Activated CD4-positive, alpha-beta T cell treated with anti-CD3 and anti-CD28 coated beads, Interleukin-2, amount 10 ng/mL, durations not matched to agents 7 days and 5 days (primary cell): Measurements from ENCODE around the gene PHC2. TPM values are rescaled to one million over a fixed set of nuclear protein-coding genes. Genes with fewer than 3 reads are reported as not detected.

Experiments used
- CTCF ChIA-PET: fragments of 350-600 bp; sonication (Branson Sonifier 250); formaldehyde crosslinking; loops from one replicate; lab custom pipeline; 2021; ENCODE audit warnings: antibody characterized with exemption; lab: Charles Lee
- POLR2A ChIA-PET: fragments of 350-600 bp; sonication (Branson Sonifier 250); formaldehyde crosslinking; loops from one replicate; lab custom pipeline; 2021; ENCODE audit warnings: antibody characterized with exemption; lab: Charles Lee
- DNase-seq: peaks from one replicate; pipeline ENCODE4 v3.0.0-alpha.2; 2020
- H3K27ac Mint-ChIP-seq: one replicate; pipeline ENCODE4 v1.8.0; 2021; ENCODE audit warnings: mild to moderate bottlenecking, moderate library complexity, mixed read lengths
- H3K27me3 Mint-ChIP-seq: one replicate; pipeline ENCODE4 v1.8.0; 2021; ENCODE audit warnings: mixed read lengths
- H3K36me3 Mint-ChIP-seq: one replicate; pipeline ENCODE4 v1.8.0; 2021; ENCODE audit warnings: low read depth, mixed read lengths
- H3K4me1 Mint-ChIP-seq: one replicate; pipeline ENCODE4 v1.8.0; 2021; ENCODE audit warnings: mixed read lengths
- H3K4me3 Mint-ChIP-seq: one replicate; pipeline ENCODE4 v1.8.0; 2021; ENCODE audit warnings: mild to moderate bottlenecking, moderate library complexity, mixed read lengths
- H3K9me3 Mint-ChIP-seq: one replicate; pipeline ENCODE4 v1.8.0; 2021; ENCODE audit warnings: mixed read lengths
- total RNA-seq, 2 experiments: library from RNA; stranded (reverse); gene quantifications; one replicate each; pipeline ENCODE4 v1.2.3, GENCODE V29; 2021

Gene PHC2
- total RNA-seq, 2 experiments from 2014 or later, result 43.2 to 48.3 TPM

DNA sequence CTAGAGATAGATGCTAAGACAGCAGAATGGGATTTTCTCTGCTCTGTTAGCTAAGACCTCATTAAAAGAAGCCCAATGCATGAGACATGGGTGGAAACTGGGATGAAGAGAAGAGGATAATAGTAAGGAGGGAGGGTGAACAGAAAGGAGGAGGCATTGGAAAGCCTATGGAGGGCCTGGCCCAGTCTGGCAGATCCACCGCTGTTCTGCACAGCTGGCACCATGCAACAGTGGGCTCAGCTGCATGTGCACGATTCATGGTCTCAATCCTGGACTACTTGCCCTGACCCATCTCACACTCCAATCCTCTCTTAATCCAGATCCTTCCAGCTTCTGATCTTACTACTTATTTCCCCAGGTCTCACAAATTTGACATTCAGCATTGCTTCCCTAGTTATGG lies 2.2 kb downstream of the PHC2 start:
- no peak overlapping the region for H3K27ac Mint-ChIP-seq
- H3K4me1 Mint-ChIP-seq, result peaks cover 5% of the 10 kb centered on the region
- no peak overlapping the region for H3K4me3 Mint-ChIP-seq
- H3K27me3 Mint-ChIP-seq, result peaks cover 24% of the 10 kb centered on the region
- H3K9me3 Mint-ChIP-seq, result no peaks in the 10 kb centered on the region
- no peak for DNase-seq
- no peaks in the 10 kb centered on the region for H3K36me3 Mint-ChIP-seq
- POLR2A ChIA-PET, result no interaction called here
- CTCF ChIA-PET, result interaction anchor here (0.6 kb wide), 1 partner anchor 8 kb away, joined by 3 read pairs; no protein-coding TSS in a partner anchor

DNA sequence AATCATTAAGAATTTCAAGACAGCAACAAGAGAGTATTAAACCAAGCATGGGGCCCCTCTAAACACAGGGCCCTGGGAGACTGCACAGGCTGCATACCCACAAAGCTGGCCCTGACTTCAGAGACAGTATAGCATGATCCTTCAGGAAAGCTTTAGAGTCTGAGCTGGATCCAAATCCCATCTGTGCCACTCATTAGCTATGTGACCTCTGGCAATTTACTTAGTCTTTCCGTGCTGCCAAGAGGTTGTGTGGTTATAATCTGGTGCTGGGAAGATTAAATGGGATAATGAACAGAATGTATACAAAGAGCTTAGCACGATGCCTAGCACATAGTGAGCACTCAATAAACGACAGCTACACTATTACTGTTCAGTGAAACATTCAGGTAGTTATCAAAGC lies 4.0 kb downstream of the PHC2 start:
- CTCF ChIA-PET, result interaction anchor here (1.4 kb wide), 1 partner anchor 40 kb away, joined by 3 read pairs; no protein-coding TSS in a partner anchor
- H3K9me3 Mint-ChIP-seq, result no peaks in the 10 kb centered on the region
- no peak overlapping the region for H3K27ac Mint-ChIP-seq
- H3K36me3 Mint-ChIP-seq, result no peaks in the 10 kb centered on the region
- DNase-seq, result no peak
- peaks cover 5% of the 10 kb centered on the region for H3K4me1 Mint-ChIP-seq
- H3K27me3 Mint-ChIP-seq, result peaks cover 25% of the 10 kb centered on the region
- no peak overlapping the region for H3K4me3 Mint-ChIP-seq
- POLR2A ChIA-PET, result no interaction called here

GRCh38 chr1:33425900-33426299 lies 5.0 kb downstream of the PHC2 start:
- no peak for DNase-seq
- no peaks in the 10 kb centered on the region for H3K9me3 Mint-ChIP-seq
- H3K4me1 Mint-ChIP-seq, result peaks cover 5% of the 10 kb centered on the region
- no peaks in the 10 kb centered on the region for H3K36me3 Mint-ChIP-seq
- H3K27ac Mint-ChIP-seq, result no peak overlapping the region
- peaks cover 30% of the 10 kb centered on the region for H3K27me3 Mint-ChIP-seq
- no peak overlapping the region for H3K4me3 Mint-ChIP-seq
- POLR2A ChIA-PET, result no interaction called here
- CTCF ChIA-PET, result no interaction called here

GRCh38 chr1:33424610-33425009 lies 6.3 kb downstream of the PHC2 start:
- peaks cover 2% of the 10 kb centered on the region for H3K4me1 Mint-ChIP-seq
- POLR2A ChIA-PET, result no interaction called here
- CTCF ChIA-PET, result no interaction called here
- H3K36me3 Mint-ChIP-seq, result no peaks in the 10 kb centered on the region
- no peak overlapping the region for H3K4me3 Mint-ChIP-seq
- DNase-seq, result no peak
- peaks cover 2% of the 10 kb centered on the region for H3K9me3 Mint-ChIP-seq
- no peak overlapping the region for H3K27ac Mint-ChIP-seq
- H3K27me3 Mint-ChIP-seq, result peaks cover 36% of the 10 kb centered on the region

GRCh38 chr1:33424205-33424604 lies 6.7 kb downstream of the PHC2 start:
- DNase-seq, result no peak
- Mint-ChIP-seq H3K9me3 (peaks cover 2% of the 10 kb centered on the region), H3K27ac (no peak overlapping the region), H3K36me3 (no peaks in the 10 kb centered on the region), H3K4me1 (peaks cover 2% of the 10 kb centered on the region), H3K27me3 (peaks cover 36% of the 10 kb centered on the region), H3K4me3 (no peak overlapping the region)
- CTCF ChIA-PET, result no interaction called here
- POLR2A ChIA-PET, result no interaction called here

DNA sequence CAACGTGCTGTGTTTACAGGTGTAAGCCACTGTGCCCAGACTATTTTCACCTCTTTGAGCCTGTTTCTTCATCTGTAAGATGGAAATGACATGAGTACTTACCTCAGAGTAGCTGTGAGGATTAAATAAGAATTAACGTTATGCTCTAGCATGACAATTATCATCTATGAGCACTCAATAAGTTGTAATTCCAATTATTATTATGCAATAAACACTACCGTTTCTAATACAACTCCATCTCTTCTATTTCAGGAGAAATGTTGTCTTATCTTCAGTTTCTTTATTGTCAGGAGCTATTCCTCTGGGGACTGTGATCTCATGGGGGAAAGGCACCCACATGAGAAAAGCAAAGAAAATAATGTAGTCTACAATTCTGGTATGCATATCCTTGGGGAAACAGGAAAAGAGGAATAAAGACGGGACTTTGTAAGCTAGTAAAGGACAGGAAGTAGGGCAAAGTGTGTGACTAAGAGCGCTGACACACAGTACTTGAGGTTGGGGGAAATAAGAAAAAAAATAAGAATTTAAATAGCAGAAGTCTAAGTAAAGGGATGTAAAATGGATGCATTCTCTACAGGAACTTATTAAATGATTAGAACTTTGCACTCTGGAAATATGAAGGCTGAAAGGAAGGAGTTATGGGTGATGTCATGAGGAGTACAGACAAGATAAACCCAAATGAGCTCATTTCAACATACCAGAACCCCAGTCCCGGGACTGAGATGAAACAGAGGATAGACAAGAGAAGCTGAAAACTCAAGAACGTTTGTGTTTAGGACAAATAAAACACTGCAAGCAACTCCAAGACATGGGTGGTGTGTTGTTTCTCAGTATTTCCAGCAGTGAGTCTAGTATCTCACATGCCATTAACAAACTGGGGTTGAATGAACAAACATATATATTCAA lies 9.8 kb downstream of the PHC2 start:
- CTCF ChIA-PET, result interaction anchor here (0.7 to 1.0 kb wide), 2 partner anchors 8 to 13 kb away, joined by 3 read pairs; no protein-coding TSS in a partner anchor
- Mint-ChIP-seq H3K27ac (no peak overlapping the region), H3K4me1 (peaks cover 2% of the 10 kb centered on the region), H3K4me3 (no peak overlapping the region), H3K36me3 (peaks cover 1% of the 10 kb centered on the region), H3K27me3 (peaks cover 45% of the 10 kb centered on the region), H3K9me3 (peaks cover 7% of the 10 kb centered on the region)
- no peak for DNase-seq
- POLR2A ChIA-PET, result no interaction called here

GRCh38 chr1:33418811-33419210 lies 12.1 kb downstream of the PHC2 start:
- DNase-seq, result no peak
- Mint-ChIP-seq H3K4me1 (peaks cover 2% of the 10 kb centered on the region), H3K4me3 (no peak overlapping the region), H3K27ac (no peak overlapping the region), H3K27me3 (peaks cover 53% of the 10 kb centered on the region), H3K36me3 (peaks cover 1% of the 10 kb centered on the region), H3K9me3 (peaks cover 16% of the 10 kb centered on the region)
- ChIA-PET CTCF (no interaction called here), POLR2A (no interaction called here)

DNA sequence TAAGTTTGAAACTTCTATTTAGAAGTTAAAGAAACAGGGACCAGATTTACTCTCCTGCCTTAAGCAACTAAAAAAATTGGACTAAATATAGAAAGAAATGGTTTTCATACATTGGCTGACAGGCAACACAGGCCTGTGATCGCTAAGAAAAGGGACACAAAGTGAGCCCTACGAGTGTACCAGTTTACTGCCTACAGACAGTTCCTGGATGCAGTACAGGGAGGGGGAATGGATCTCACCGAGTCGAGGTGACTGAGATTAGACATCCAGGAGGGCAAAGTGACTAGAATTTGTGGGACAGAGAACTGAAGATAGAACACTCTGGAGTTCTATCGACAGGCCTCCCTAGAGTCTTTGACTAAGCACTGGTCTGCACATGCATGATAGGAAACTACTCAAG lies 16.0 kb downstream of the PHC2 start:
- Mint-ChIP-seq H3K4me1 (no peaks in the 10 kb centered on the region), H3K36me3 (peaks cover 1% of the 10 kb centered on the region), H3K27me3 (peaks cover 39% of the 10 kb centered on the region), H3K9me3 (peaks cover 14% of the 10 kb centered on the region), H3K4me3 (no peak overlapping the region), H3K27ac (no peak overlapping the region)
- POLR2A ChIA-PET, result no interaction called here
- CTCF ChIA-PET, result no interaction called here
- no peak for DNase-seq

GRCh38 chr1:33410091-33410701 lies 20.7 kb downstream of the PHC2 start:
- CTCF ChIA-PET, result interaction anchor here (0.6 to 1.4 kb wide), 2 partner anchors 12 to 21 kb away, joined by 3 read pairs; no protein-coding TSS in a partner anchor
- no peak for DNase-seq
- POLR2A ChIA-PET, result no interaction called here
- Mint-ChIP-seq H3K27me3 (peaks cover 40% of the 10 kb centered on the region), H3K9me3 (peaks cover 4% of the 10 kb centered on the region), H3K36me3 (no peaks in the 10 kb centered on the region), H3K27ac (no peak overlapping the region), H3K4me1 (no peaks in the 10 kb centered on the region), H3K4me3 (no peak overlapping the region)

DNA sequence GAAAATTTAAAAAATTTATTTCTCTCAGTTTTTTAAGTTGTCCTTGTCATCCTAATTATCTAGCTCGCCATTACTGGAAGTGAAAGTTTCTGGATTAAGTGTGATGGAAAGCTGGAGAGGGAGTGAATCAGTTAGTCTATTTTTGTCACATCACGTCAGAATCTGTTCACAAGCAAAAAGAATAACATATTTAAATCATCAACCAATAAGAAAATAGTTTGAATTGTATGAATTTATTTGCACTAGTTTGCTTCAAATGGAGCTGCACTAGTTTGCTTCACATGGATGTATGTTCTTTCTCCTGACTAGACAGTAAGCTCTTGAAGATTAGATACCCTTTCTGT lies 22.8 kb downstream of the PHC2 start:
- POLR2A ChIA-PET, result no interaction called here

DNA sequence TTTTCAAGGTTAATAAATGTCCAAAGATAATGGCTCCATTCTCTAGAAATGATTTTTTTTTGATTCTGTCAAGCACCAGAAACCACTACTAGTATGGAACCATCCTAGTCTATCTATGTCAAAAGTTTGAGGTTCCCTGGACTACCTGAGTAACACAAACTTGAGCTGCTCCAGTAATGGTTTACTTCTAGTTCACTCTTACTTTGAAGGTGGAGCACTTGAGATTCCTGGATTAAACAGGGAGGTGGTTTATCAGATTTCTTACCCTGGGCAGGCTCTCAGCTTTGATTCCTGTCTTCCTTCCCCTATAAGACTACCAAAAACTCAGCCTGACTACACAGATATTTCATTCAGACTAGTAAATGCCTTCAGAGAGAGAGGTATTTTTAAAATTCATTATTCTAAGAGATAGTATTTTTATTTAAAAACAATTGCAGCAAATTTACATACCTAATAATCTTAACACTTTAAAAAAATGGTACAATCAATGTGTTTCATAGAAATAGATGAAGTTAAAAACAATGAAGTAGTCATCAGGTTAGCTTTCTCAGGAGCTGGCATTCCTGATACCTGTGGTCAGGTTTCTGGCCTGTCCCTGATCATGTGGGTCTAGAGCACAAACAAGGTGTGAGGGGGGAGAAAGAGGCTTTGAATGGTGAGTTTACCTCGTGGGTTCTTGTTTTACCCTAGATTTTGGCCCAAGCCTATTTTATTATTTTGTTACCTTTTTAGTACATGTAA lies 23.4 kb downstream of the PHC2 start:
- H3K36me3 Mint-ChIP-seq, result no peaks in the 10 kb centered on the region

More for the DNA sequence above, 22.8 kb downstream of the PHC2 start:
- H3K4me1 Mint-ChIP-seq, result no peaks in the 10 kb centered on the region
- no peak overlapping the region for H3K27ac Mint-ChIP-seq
- DNase-seq, result no peak
- no peaks in the 10 kb centered on the region for H3K36me3 Mint-ChIP-seq
- H3K27me3 Mint-ChIP-seq, result peaks cover 45% of the 10 kb centered on the region
- CTCF ChIA-PET, result interaction anchor here (1.2 kb wide), 1 partner anchor 13 kb away, joined by 3 read pairs; no protein-coding TSS in a partner anchor
- no peak overlapping the region for H3K4me3 Mint-ChIP-seq
- no peaks in the 10 kb centered on the region for H3K9me3 Mint-ChIP-seq

DNA sequence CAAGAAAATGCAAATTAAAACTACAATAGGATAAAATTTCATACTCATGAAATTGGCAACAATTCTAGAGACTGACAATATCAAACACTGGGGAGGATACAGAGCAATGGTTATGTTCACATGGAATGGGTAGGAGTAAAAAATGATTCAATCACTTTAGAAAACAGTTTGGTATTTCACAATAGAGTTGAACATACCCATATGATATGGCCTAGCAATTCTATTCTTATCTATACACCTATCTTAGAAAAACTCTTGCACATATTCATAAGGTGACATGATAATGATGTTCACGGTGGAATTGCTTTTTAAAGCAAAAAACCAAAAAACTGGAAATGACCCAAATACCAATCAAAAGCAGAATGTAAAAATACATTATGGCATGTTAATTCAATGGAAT lies 28.7 kb downstream of the PHC2 start:
- no peaks in the 10 kb centered on the region for H3K36me3 Mint-ChIP-seq
- H3K4me1 Mint-ChIP-seq, result peaks cover 3% of the 10 kb centered on the region
- no peak overlapping the region for H3K4me3 Mint-ChIP-seq
- CTCF ChIA-PET, result no interaction called here
- no peak for DNase-seq
- POLR2A ChIA-PET, result no interaction called here
- H3K27ac Mint-ChIP-seq, result no peak overlapping the region
- no peaks in the 10 kb centered on the region for H3K9me3 Mint-ChIP-seq
- peaks cover 34% of the 10 kb centered on the region for H3K27me3 Mint-ChIP-seq

More for the DNA sequence above, 23.4 kb downstream of the PHC2 start:
- peaks cover 45% of the 10 kb centered on the region for H3K27me3 Mint-ChIP-seq
- no peak for DNase-seq
- H3K4me1 Mint-ChIP-seq, result no peaks in the 10 kb centered on the region
- no peak overlapping the region for H3K4me3 Mint-ChIP-seq
- no peak overlapping the region for H3K27ac Mint-ChIP-seq
- CTCF ChIA-PET, result interaction anchor here (1.2 kb wide), 1 partner anchor 13 kb away, joined by 3 read pairs; no protein-coding TSS in a partner anchor
- POLR2A ChIA-PET, result no interaction called here
- H3K9me3 Mint-ChIP-seq, result no peaks in the 10 kb centered on the region
